Skeletal muscle cell (primary cell): ENCODE data around the gene GSTM2.
A peak's percentile ranks its signal among the peaks of the same experiment; 100 is the strongest.

ENCODE experiments used
- DNase-seq: peaks from one replicate; pipeline ENCODE4 v3.0.0-alpha.2; 2010; ENCODE audit warnings: low read depth
- H3K4me3 ChIP-seq: 2 replicates; pipeline ENCODE4 v1.5.1; 2011; ENCODE audit warnings: low read depth, mild to moderate bottlenecking, control low read depth, low read length, moderate library complexity

GSTM2 gene

DNA sequence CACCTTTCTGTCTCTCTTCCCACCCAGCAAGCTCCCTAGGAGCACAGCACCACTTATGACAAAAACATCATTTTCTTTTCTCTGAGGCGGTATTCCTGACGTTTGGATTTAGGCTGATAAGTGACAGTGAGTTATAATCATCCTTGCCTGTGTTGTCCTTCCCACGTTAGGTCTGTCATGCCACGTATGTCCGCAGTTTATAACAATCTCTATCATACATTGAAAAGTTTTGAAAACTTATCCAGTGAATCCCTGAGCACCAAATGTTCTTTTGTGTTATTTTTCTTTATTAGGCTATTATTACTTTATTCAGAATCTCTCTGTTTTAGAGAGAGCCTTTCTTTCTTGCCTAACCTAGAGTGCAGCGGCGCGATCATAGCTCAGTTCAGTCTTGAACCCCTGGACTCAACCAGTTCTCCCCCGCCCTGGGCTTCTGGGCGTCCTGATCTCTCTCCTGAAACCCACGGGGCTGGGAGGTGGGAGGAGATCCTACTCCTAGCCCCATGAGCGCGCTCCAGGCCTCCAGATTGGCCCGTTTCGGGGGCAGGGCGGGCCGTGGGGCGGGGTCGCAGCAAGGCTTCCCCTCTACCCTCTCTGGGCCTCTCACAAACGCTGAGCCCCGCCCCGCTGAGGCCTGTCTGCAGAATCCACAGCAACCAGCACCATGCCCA, at the start of gene GSTM2:
GSTM2 (plus strand) TSS at position 606 of the 671 bp plus-strand sequence; CDS start at position 665, 59 bp downstream.
- DNase-seq: peak; percentile 64

DNA sequence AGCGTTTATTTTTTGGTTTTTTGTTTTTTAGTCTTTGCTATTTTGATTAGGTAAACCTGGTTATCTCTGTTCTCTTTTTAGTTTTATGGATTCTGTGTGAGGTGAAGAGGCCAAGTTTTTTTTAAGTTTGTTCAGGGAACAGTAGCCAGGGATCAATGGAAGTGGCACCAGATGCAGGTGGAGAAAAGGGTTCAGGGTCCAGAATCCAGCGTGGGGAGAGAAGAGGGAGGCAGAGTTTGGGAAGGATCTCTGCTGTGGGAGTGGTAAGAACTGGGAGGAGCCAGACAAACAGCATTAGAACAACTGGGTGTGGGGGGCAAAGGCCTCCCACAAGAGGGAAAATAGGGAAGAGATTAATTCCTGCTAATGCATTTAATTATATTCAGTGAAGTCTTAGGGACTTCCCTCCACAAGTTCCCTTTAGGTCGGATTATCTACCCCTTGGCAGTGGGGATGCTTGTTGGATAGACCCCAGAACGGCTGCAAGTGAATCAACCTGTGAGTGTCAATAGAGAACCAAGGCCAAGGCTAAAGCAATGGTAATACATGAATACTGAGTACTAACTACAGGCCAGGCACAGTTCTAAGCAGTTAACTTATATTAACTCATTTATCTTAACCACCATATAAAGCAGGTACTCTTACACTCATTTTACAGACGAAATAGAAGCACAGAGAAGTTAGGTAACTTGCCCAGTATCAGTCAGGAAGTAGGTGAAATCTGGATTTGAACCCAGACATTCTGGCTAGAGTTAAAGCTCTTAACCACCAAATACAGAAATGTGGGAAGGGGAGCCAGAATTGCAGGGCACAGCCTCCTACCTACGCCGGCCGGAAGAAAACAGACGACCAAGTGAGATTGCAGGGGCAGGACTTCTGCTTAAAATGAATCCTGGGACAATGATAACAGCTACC, 48.9 kb upstream of the GSTM2 start:
- H3K4me3 ChIP-seq: peak overlapping the region; percentile 99
- DNase-seq: no peak

More for the DNA sequence above, at the start of gene GSTM2:
- H3K4me3 ChIP-seq: peak within 1 kb of the TSS; percentile 56

DNA sequence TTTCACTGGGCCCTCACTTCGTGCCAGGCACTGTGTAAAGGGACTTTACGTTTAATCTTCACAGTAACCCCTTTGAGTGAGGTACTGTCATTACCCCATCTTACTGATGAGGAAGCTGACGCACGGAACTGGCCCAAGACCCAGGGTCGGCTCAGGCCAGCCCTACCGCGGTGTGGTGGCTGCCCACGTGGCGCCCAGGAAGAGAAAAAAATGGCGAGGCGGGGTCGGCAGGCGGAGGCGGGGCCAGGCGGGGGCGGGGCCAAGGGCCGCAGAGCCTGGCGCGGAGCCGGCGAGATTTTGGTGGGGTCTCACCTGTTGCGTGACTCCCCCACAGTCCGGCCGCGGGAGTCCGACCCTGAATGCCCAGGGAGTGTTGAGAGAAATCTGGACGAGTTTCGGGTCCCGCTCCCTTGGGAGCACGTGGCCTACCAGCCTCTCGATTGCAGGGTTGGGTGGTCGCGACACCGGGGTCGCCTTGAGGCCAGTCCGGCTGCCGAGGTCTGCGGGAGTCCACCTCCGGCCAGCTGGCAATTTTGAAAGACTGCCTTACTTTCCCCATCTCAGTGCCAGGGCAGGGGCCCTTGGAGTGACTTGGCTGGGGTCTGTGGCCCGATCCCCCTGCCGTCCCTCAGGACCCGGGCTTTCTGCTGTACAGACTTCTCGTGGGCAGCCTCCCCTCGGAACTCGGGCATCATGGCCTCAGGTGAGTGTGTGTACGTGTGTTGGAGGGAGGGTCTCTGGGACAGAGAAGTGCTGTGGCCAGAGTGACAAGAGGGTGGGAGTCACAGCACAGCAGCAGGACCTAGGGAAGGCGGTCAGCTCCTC, 48.1 kb upstream of the GSTM2 start, which contains the start of the genes AMPD2 and GNAT2:
AMPD2 (plus strand) TSS at position 262 of the 825 bp plus-strand sequence. CDS start 1,339 bp downstream, outside the sequence.
GNAT2 (minus strand) TSS at position 41 of the 825 bp plus-strand sequence. CDS start 6,746 bp downstream, outside the sequence.
- peak within 1 kb of the TSS; percentile 99 for H3K4me3 ChIP-seq
- peak; percentile 80 for DNase-seq

DNA sequence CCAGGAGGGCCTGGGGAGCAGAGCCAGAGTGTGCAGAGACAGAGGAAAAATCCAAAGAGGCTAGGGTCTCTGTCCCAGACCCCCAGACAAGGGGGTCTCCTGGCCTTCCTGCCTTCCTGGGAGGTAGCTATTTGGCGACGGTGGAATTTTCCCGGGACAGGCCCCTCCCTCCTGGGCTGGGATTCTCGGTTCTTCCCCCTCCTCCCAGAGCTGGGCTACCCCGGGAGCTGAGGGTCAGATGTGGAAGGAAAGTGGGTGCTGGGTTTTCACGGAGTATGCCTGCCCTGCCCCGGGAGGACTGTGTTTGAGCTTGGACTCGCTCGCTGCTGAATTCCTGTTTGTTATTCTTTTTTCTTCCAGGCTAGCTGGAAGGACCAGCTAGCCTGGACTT, 47.5 kb upstream of the GSTM2 start:
- DNase-seq: no peak

DNA sequence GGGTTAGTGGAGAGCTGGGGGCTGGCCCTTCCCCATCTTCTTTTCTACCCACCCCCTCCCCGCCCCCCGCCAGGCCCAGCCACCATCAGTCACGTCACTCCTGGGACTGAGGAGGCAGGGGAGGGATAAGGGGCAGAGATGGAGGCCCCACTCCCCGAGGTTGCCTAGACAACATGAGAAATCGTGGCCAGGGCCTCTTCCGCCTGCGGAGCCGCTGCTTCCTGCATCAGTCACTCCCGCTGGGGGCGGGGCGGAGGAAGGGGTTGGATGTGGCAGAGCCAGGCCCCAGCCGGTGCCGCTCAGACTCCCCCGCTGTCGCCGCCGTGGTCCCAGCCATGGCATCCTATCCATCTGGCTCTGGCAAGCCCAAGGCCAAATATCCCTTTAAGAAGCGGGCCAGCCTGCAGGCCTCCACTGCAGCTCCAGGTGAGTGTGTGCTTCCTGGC, 47.0 kb upstream of the GSTM2 start:
- DNase-seq: peak; percentile 90
- H3K4me3 ChIP-seq: peak overlapping the region; percentile 99

More for the DNA sequence above, 47.5 kb upstream of the GSTM2 start:
- peak overlapping the region; percentile 99 for H3K4me3 ChIP-seq

DNA sequence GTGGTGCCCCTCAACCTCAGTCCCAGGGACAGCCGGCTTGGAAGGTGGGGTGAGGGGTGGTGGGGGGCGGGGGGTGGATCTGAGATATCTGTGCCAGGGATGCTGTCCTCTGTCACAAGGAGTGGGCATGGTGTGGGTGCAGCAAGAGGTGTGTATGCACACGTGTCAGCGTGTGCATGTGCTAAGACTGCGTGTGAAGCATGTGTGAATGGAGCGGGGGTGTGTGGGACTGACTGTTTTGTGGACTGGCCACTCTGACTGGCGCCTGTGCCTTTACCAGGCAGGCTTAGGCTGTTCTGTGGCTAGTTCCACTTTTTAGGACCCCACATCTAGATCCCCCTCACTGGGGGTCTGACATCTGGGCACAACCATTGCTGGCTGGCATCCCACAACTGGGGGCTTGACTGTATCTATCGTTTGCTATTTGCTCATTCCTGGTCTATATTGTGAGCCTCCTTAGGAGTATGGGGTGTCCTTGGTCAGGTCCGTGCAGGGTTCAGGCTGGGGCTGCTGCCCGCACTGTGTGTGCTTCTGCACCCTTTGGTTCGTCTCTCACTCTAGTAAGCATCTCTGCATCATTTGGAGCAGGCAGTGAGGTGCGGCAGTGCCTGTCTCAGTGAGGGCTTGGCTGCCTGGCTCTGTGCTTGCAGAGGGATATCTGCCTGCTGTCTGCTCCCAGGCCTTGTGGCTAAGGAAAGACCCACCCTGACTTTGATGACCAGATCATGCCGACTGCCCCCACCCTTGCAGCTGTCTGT, 46.3 kb upstream of the GSTM2 start:
- no peak for DNase-seq
- peak overlapping the region; percentile 99 for H3K4me3 ChIP-seq

DNA sequence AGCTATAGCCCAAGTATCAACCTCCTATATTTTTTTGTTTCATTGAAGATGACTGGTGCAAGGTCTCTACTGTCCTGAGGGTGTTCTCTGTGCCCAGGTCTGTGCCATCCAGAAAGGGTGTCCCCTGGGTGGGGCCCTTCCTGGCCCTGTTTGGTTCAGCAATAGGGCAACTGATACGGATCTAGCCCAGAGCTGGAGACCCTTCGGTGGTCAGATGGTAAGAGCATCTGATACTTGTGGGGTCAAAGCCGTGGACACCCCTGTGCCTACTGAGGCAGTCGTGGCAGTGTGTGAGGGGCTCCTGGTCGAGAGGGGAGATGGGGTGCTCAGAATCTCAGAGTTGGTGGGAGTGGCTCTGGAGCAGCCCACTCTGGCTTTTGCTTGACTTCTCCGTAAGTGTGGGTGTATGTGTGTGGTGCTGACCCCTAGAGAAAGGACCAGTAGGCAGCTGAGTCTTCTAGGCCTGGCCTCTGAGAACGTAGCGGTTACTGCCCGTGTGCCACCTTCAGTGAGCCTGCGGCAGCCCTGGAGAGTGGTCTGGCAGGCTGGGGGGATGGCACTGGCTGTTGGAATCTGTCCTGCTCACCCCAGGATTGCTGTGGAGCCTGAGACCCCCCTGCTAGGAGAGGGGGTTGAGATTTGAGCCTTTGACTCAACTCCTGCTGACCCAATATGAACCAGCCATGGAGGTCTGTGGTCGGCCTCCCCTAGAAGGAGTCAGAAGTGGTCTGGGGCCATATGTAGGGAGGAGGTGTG, 45.5 kb upstream of the GSTM2 start:
- DNase-seq: no peak
- peak overlapping the region; percentile 99 for H3K4me3 ChIP-seq

DNA sequence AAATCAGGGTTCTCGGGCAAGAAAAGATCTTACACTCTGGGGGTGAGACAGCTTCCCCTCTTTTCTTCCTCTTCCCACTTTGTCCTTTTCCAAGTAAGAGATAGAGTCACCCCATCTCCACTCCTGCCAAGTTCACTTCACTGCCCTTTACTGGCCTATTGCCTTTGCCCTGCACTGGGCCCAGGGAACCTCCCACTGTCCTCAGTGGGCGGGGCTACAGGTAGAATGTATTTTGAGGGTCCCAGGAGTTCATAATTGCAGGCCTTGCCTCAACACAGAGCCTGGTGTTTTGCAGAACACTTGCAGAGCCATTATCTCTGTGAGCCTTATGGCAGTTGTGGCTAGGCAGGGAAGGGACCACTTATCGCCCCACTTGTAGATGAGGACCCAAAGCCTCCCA, 45.0 kb upstream of the GSTM2 start:
- DNase-seq: no peak
- no peak overlapping the region for H3K4me3 ChIP-seq

DNA sequence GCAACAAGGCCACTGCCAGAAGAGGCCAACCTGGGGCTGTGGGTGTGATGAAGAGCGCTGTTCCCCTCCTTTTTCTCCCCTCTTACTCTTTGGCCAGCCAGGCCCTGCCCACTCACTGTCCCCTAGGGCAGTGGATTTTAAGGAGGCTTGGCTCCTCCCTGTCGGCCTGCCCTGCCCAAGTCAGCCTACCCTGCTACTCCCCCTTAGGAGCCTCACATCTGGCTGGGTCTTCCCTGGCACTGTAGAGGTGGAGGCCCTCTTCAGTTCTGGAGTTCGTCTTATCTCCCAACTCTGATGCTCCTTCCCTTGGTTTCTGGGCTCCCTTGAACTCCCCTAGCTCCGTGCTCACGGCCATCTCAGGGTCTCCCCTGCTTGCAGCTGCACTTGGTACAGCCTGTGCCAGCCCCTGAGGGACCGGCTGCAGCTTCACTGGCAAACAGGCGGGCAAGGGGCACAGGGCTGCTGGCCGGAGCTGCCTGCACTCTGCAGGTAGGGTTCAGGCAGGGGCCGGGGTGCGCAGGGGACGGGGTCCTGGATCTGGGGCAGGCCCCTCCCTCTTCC, 44.2 kb upstream of the GSTM2 start:
- no peak for DNase-seq
- H3K4me3 ChIP-seq: no peak overlapping the region

DNA sequence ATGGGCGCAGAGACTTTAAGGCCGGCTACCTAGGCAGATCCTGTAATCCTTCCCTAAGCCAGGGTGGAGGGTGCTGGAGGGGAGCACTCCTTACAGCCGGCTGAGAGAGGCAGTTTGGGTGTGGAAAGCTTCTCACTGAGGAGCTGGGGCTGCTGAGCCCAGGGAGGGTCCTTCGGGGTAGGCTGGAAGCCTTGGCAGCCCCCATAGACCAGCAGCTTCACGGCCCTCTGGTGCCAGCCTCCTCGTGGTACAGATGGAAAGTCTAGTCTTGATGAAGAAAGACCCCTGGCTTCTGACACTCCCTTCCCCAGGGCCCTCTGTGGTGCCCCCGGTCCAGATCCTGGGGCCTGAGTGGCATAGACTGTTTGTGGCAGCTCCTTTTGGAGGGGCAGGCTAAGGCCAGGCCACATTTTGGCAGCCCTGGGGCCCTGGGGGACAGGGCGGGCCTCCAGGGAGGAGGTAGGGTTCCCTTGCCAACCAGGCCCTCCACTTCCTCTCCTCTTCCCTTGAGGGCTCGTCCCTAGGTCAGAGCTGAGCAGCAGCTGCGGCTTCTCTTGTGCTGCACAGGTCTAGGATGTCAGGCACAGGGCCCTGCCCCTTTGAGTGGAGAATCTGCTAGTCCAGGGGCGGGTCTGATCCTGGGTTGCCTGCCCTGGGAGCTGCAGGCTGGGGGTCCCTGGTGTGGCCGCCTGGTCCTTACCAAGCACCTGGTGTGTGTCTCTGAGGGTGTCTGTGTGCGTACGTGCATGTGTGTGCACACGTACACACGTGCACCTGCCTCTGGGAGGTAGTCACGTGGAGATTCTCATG, 43.5 kb upstream of the GSTM2 start:
- DNase-seq: no peak
- H3K4me3 ChIP-seq: no peak overlapping the region

DNA sequence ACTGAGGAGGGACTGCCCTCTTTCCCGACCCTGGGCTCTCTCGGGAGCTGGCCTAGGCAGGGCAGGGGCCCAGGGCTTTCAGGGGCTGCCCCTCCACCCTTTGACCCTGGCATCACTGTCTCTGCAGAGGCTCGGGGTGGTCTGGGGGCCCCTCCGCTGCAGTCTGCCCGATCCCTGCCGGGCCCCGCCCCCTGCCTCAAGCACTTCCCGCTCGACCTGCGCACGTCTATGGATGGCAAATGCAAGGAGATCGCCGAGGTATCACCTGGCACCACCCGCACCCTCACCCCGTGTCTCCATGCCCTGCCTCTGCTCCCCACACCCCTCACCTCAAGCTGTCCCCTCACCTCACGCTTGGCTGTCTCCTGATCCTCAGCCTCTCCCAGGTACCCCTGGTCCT, 42.7 kb upstream of the GSTM2 start:
- H3K4me3 ChIP-seq: no peak overlapping the region
- DNase-seq: no peak

DNA sequence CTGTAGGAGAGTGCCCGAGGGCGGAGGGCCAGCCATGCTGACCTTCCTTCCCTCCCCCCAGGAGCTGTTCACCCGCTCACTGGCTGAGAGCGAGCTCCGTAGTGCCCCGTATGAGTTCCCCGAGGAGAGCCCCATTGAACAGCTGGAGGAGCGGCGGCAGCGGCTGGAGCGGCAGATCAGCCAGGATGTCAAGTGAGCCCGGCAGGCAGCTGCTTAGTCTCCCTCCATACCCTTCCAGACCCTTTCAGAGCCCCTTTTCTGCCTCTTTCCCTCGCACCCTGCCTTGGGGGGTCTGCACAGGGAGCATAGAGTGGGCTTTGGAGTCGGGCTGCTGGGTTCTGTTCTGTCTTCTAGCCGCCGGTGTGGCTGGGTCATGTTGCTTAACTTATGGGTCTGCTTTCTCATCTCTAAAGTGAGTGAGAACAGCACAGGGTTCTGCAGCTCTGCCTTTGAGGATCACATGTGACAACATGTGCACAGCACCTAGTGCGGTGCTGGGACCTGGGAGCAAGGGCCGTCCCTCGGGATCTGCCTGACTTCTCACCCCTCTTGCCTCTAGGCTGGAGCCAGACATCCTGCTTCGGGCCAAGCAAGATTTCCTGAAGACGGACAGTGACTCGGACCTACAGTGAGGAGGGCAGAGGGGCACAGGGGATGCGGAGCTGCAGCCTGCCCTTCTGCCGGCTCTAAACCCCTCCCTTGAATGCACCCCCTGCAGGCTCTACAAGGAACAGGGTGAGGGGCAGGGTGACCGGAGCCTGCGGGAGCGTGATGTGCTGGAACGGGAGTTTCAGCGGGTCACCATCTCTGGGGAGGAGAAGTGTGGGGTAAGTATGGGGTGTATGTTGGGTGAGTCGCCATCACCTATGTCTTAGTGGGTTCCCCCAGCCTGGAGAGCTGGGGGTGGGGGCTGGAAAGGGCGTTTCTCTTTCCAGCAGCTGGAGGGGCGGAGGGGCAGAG, 42.0 kb upstream of the GSTM2 start:
- DNase-seq: no peak
- no peak overlapping the region for H3K4me3 ChIP-seq

DNA sequence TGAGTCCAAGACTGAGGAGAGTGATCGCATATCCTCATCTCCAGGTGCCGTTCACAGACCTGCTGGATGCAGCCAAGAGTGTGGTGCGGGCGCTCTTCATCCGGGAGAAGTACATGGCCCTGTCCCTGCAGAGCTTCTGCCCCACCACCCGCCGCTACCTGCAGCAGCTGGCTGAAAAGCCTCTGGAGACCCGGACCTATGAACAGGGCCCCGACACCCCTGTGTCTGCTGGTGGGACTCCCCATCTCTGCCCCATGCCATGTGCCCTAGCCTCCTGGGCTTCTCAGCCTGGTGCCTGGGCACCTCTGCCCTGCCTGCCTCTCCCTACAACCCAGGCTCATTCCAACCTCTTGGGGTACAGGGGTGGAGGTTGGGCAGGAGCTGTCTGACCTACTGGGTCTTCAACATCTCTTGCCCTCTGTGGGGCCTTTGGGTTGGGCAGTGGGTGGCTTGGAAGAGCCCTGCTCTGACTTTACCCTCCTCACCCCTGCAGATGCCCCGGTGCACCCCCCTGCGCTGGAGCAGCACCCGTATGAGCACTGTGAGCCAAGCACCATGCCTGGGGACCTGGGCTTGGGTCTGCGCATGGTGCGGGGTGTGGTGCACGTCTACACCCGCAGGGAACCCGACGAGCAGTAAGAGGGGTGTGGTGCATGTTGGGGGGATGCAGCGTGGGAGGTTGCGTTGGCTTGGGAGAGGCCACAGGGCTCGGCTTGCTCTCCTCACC, 41.0 kb upstream of the GSTM2 start:
- no peak for DNase-seq

DNA sequence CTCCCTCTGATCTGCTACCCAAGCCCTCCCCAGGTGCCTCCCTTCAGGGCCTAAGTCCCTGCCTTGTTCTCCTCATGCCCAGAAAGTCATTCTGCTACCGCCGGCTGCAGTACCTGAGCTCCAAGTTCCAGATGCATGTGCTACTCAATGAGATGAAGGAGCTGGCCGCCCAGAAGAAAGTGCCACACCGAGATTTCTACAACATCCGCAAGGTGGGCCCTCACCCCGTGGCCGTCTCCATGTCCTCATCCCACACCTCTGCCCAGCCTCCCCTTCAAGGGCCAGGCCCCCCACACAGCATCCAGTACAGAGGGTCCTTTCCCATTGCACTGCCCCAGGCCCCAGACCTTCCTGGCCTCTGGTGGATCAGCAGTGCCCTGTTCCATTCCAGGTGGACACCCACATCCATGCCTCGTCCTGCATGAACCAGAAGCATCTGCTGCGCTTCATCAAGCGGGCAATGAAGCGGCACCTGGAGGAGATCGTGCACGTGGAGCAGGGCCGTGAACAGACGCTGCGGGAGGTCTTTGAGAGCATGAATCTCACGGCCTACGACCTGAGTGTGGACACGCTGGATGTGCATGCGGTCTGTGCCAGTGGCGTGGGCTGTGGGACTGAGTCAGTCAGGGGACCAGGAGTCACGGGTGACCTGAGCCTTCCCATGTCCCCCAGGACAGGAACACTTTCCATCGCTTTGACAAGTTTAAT, 40.0 kb upstream of the GSTM2 start:
- no peak for DNase-seq

More for the DNA sequence above, 41.0 kb upstream of the GSTM2 start:
- H3K4me3 ChIP-seq: no peak overlapping the region

More for the DNA sequence above, 40.0 kb upstream of the GSTM2 start:
- no peak overlapping the region for H3K4me3 ChIP-seq
